Posterior vena cava (tissue), 2 donors: ENCODE measurements around the gene ASCC1. TPM values are rescaled to one million over a fixed set of nuclear protein-coding genes. Genes with fewer than 3 reads are reported as not detected.

Source experiments
- DNase-seq: peaks from one replicate; pipeline ENCODE4 v3.0.0-alpha.2; 2020; ENCODE audit warnings: low spot score
- intact Hi-C, 2 donors: fragments of 100-400 bp; cut with DNase I; formaldehyde crosslinking; loops; one replicate each; pipeline versions ENCODE4 v1.14.1 to v1.14.2; 2022 to 2023
- total RNA-seq, 2 donors: library from RNA; stranded (reverse); fragmentation: NEBNext Ultra II Directional; extraction: Animal tissue kit (Norgen Biotek cat#: 25700); gene quantifications; one replicate each; pipeline ENCODE4 v1.2.1, GENCODE V29; 2021
- donor health status: DM: yes; HTN: yes; CAD: no.
- donor health status: DM: yes; HTN: yes; CAD: no.

The ASCC1 gene
- total RNA-seq, 2 donors from 2014 or later: 28.3 to 37.7 TPM

GRCh38 chr10:72080042-72080975, 135.8 kb downstream of the ASCC1 start:
- intact Hi-C loops: no loop called here
- DNase-seq: no peak

- intact Hi-C loops: no loop called here
- no peak for DNase-seq
Measured at GRCh38 chr10:72079356-72079755, 136.7 kb downstream of the ASCC1 start.

GRCh38 chr10:72077275-72077990, 138.6 kb downstream of the ASCC1 start:
- peak; percentile 55 for DNase-seq
- intact Hi-C loops: no loop called here

GRCh38 chr10:72076756-72077155, 139.3 kb downstream of the ASCC1 start:
- intact Hi-C loops: no loop called here
- peak; percentile 35 for DNase-seq

GRCh38 chr10:72075376-72076115, 140.5 kb downstream of the ASCC1 start:
- DNase-seq: peak; percentile 62
- intact Hi-C loops: no loop called here

GRCh38 chr10:72074574-72075375, 141.3 kb downstream of the ASCC1 start:
- intact Hi-C loops: loop anchor here in 1 of 2 donors (5.0 kb wide), 1 partner anchor 482 kb away; no protein-coding TSS in a partner anchor
- peak; percentile 55 for DNase-seq

GRCh38 chr10:72073708-72074573, 142.1 kb downstream of the ASCC1 start:
- intact Hi-C loops: loop anchor here in 1 of 2 donors (5.0 kb wide), 1 partner anchor 482 kb away; no protein-coding TSS in a partner anchor
- DNase-seq: peak; percentile 64

GRCh38 chr10:72072639-72073038, 143.4 kb downstream of the ASCC1 start:
- intact Hi-C loops: loop anchor here in 1 of 2 donors (5.0 kb wide), 1 partner anchor 480 kb away; no protein-coding TSS in a partner anchor
- no peak for DNase-seq

GRCh38 chr10:72072046-72072445, 144.0 kb downstream of the ASCC1 start:
- intact Hi-C loops: loop anchor here in 1 of 2 donors (5.0 kb wide), 1 partner anchor 480 kb away; no protein-coding TSS in a partner anchor
- DNase-seq: peak; percentile 47

GRCh38 chr10:72069751-72070526, 146.1 kb downstream of the ASCC1 start:
- DNase-seq: no peak
- intact Hi-C loops: loop anchor here in 1 of 2 donors (5.0 kb wide), 1 partner anchor 478 kb away; no protein-coding TSS in a partner anchor

GRCh38 chr10:72068901-72069446, 147.1 kb downstream of the ASCC1 start:
- DNase-seq: no peak
- intact Hi-C loops: no loop called here

- intact Hi-C loops: no loop called here
- no peak for DNase-seq
Measured at GRCh38 chr10:72068126-72068765, 147.8 kb downstream of the ASCC1 start.

- no peak for DNase-seq
- intact Hi-C loops: no loop called here
Measured at GRCh38 chr10:72067463-72068125, 148.5 kb downstream of the ASCC1 start.

- DNase-seq: no peak
Measured at GRCh38 chr10:72066318-72067284, 149.5 kb downstream of the ASCC1 start.

More at GRCh38 chr10:72066318-72067284, 149.5 kb downstream of the ASCC1 start:
- intact Hi-C loops: no loop called here
